ENCODE measurements around the gene LASP1NB.

The LASP1NB gene

GRCh38 chr17:38914741-38915638 is 10.4 kb upstream of the LASP1NB start (continued):
- TF ChIP-seq RBFOX2 (IDR thresholded peaks at IDR 0.05; ENCODE audit: low read depth, low read length), result no peak
- no peak for TF ChIP-seq ZNF749 (CRISPR knock-in tag; IDR thresholded peaks at IDR 0.05; ENCODE audit: borderline replicate concordance)
- peak; percentile 90 for TF ChIP-seq ZMYM4 (CRISPR knock-in tag; IDR thresholded peaks at IDR 0.05)
- no peak for TF ChIP-seq RAD51 (IDR thresholded peaks at IDR 0.05; ENCODE audit: borderline replicate concordance)
- peak; percentile 60; the same call in 1 of the 2 replicates for TF ChIP-seq MIXL1 (CRISPR knock-in tag; IDR thresholded peaks at IDR 0.05)
- TF ChIP-seq ZBTB25 (CRISPR knock-in tag; IDR thresholded peaks at IDR 0.05), result no peak
- TF ChIP-seq ZBTB7A (CRISPR knock-in tag; IDR thresholded peaks at IDR 0.05), result peak; percentile 89; the same call in 1 of the 2 replicates
- TF ChIP-seq ZNF619 (CRISPR knock-in tag; IDR thresholded peaks at IDR 0.05), result peak; percentile 94
- no peak for TF ChIP-seq ZNF17 (CRISPR knock-in tag; IDR thresholded peaks at IDR 0.05)
- TF ChIP-seq PAF1 (CRISPR knock-in tag; IDR thresholded peaks at IDR 0.05), result no peak
- peak; percentile 38; the same call in 1 of the 2 replicates for TF ChIP-seq ZSCAN31 (CRISPR knock-in tag; IDR thresholded peaks at IDR 0.05; ENCODE audit: low read depth)
- TF ChIP-seq NCOA2 (CRISPR knock-in tag; IDR thresholded peaks at IDR 0.05), result 0 out of 2 replicates have a peak, but pooled peaks have one; percentile 47
- peak; percentile 71; the same call in 1 of the 2 replicates for TF ChIP-seq RXRA (CRISPR knock-in tag; IDR thresholded peaks at IDR 0.05)
- TF ChIP-seq ZNF552 (CRISPR knock-in tag; IDR thresholded peaks at IDR 0.05; ENCODE audit: borderline replicate concordance), result no peak
- TF ChIP-seq ZBTB21 (CRISPR knock-in tag; IDR thresholded peaks at IDR 0.05), result no peak
- TF ChIP-seq JUND (CRISPR knock-in tag; IDR thresholded peaks at IDR 0.05), result no peak
- TF ChIP-seq ZNF512B (CRISPR knock-in tag; IDR thresholded peaks at IDR 0.05; ENCODE audit: borderline replicate concordance), result no peak
- peak; percentile 57 for TF ChIP-seq STAG1 (CRISPR knock-in tag; IDR thresholded peaks at IDR 0.05)
- no peak for TF ChIP-seq ZNF362 (CRISPR knock-in tag; IDR thresholded peaks at IDR 0.05; ENCODE audit: borderline replicate concordance)
- TF ChIP-seq FOXC1 (CRISPR knock-in tag; IDR thresholded peaks at IDR 0.05; ENCODE audit: borderline replicate concordance), result 0 out of 2 replicates have a peak, but pooled peaks have one; percentile 62
- TF ChIP-seq FOXK2 (IDR thresholded peaks at IDR 0.05), result 0 out of 2 replicates have a peak, but pooled peaks have one; percentile 26
- 0 out of 2 replicates have a peak, but pooled peaks have one; percentile 30 for TF ChIP-seq PPARG (CRISPR knock-in tag; conservative IDR thresholded peaks at IDR 0.05)
- TF ChIP-seq BCL6 (CRISPR knock-in tag; IDR thresholded peaks at IDR 0.05), result no peak
- TF ChIP-seq ZNF850 (CRISPR knock-in tag; conservative IDR thresholded peaks at IDR 0.05), result no peak

Measured in HepG2 (cell line).